ENCODE measurements around the gene HLF.

The HLF gene

DNA sequence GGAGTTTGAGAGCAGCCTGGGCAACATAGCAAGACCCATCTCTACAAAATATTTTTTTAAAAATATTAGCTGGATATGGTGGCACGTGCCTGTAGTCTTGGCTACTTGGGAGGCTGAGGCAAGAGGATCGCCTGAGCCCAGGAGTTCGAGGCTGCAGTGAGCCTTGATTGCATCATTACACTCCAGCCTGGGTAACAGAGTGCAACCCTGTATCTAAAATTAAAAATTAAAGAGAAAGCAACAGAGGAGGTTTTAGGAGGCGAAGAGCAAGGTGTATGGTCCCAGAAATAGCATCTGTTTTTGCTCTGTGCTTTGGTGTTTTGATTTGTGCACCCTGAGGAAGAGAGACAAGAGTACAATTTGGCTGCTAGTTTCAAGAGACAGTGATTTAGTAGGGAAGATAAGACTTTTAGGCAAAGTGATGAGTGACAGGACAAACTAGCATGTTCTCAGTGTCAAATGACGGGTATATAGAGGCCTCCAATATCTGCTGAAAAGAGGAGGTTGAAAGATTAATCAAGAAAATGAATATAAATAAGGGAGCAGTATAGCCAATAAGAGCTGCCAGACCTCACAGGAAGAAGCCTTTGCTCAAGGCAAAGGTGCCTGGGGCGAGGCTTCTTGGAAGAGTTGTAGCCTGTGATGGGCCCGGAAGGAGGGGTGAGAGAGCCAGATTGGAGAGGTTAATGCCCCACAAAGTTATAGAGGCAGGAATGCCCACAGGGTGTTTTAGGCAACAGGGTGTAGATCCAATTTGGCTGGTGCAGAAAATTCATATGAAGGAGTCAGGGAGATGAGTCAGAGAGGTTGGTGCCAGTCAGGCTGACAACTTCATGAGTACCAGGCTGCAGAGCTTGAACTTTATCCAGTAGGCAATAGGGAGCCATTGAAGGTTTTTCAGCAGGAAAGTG lies 11.4 kb downstream of the HLF start:
- no peak overlapping the region for H3K27ac ChIP-seq
- TF ChIP-seq, protein P1, sequence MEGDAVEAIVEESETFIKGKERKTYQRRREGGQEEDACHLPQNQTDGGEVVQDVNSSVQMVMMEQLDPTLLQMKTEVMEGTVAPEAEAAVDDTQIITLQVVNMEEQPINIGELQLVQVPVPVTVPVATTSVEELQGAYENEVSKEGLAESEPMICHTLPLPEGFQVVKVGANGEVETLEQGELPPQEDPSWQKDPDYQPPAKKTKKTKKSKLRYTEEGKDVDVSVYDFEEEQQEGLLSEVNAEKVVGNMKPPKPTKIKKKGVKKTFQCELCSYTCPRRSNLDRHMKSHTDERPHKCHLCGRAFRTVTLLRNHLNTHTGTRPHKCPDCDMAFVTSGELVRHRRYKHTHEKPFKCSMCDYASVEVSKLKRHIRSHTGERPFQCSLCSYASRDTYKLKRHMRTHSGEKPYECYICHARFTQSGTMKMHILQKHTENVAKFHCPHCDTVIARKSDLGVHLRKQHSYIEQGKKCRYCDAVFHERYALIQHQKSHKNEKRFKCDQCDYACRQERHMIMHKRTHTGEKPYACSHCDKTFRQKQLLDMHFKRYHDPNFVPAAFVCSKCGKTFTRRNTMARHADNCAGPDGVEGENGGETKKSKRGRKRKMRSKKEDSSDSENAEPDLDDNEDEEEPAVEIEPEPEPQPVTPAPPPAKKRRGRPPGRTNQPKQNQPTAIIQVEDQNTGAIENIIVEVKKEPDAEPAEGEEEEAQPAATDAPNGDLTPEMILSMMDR (conservative IDR thresholded peaks at IDR 0.05): no peak

DNA sequence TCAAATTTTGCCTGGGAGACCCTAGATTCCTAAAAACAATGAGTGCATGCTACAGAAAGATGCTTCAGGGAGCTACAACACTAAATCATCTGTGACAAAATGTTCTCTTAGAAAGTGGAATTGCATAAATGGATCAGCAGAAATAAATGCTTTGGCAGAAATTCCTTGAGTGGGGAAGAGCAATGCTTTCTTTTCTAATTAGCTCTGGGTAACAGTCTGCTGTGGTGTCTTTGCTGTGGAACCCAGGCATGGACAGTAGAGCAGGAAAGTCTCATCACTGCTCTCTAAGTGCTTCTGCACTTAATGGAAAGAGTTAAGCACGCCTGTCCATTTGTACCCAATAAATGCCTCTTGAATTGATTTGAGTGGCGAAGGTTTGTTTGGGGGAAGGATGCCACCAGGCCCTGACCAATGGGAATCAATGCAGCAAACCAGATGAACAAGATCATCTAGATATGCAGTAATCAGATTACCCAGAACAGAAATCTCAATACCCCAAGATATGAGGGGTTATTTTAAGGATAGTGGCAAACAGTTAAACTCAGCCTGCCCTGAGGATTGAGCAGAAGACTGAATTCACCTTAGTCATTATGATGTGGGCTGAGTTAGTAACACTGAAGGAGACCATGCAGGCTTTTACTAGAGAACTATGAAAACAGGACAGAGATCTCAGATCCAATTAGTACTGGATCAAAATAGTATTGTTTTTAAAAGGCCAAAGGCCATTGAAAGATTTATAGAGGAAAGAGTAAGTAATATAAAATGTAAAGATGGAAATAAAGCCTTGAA lies 13.6 kb downstream of the HLF start:
- no peak overlapping the region for H3K27ac ChIP-seq
- TF ChIP-seq, protein P1 (conservative IDR thresholded peaks at IDR 0.05): no peak

DNA sequence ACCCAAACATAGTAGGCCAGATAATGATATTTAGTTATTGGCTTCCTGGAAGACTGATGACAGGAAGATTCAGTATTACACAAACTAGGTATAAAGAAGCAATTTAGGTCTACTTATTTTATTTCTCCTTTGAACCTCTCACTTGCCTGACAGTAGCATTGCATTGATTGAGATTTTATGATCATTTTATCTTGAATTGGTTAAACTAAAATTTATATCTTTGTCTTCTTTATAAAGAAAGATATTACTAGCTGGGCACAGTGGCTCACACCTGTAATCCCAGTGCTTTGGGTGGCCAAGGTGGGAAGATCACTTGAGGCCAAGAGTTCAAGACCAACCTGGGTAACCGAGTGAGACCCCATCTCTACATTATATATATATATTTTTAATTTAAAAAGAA lies 14.4 kb downstream of the HLF start:
- TF ChIP-seq, protein P1 (conservative IDR thresholded peaks at IDR 0.05): no peak
- H3K27ac ChIP-seq: no peak overlapping the region

DNA sequence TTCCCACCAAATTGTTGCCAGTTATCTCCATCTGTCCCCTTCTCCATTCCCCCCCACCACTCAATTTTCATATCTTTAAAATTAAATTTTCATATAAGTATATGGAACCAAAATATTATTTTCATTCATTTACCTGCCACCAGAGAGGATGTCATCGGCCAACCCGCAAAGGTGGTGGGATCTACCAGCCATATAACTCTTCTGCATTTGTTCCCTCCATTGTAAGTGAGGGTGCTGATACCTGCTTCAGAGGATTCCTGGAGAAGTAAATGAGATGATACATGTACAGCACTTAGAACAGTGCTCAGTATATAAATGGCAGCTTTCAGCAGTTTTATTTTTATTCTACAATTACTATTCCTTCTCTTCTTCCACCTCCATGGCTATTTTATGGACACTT lies 15.0 kb downstream of the HLF start:
- H3K27ac ChIP-seq: no peak overlapping the region
- TF ChIP-seq, protein P1 (conservative IDR thresholded peaks at IDR 0.05): no peak

DNA sequence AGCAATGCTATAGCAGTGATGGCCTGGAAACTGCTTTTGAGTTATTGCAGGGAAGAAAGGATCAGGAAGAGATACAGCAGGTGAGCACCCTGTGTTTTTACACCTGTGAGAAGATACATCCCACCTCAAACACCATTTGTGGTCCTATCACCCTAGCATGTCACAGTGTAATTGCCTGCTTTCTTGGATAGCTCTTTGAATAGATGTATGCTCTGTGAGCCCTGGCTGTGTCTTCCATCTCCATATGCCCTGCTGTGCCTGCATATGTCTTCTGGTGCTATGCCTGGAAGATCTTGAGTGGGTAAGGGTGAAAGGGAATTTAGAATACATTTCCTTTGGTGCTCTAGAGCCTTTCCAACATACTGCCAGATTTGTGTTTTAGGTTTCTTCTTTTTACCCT lies 15.5 kb downstream of the HLF start:
- H3K27ac ChIP-seq: no peak overlapping the region
- TF ChIP-seq, protein P1 (conservative IDR thresholded peaks at IDR 0.05): no peak

DNA sequence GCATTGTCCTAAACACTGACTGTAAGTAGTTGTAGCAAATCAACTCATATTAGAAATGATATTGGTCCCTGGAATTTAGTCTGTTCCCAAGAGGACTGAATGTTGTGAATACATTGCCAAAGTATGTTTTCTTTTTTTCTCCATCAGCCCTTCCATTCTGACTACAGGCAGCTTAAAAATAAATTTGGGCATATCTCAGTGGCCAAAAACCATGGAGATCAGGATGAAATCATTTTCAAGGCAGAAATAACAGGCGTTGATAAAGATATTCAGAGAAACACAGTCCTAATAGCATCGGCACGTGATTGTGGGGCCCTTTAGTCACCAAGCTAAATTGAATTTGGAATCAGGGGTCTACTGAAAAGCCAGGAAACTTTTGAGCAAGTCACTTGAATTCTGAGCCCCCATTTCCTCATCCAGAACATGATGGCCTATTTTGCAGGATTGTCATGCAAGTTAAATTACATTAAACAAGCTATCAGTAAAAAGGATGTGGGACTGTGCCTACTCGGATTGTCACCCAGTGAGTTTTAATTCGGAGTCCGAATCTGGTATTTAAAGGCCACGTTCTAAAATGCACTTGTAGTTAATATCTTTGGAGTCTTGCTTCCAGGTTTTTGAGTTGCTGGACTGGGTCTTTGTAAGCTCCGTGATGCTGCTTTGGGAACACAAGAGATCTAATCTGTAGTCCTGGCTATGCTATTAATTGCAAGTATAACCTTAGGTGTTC lies 17.1 kb downstream of the HLF start:
- no peak overlapping the region for H3K27ac ChIP-seq
- TF ChIP-seq, protein P1 (conservative IDR thresholded peaks at IDR 0.05): no peak

DNA sequence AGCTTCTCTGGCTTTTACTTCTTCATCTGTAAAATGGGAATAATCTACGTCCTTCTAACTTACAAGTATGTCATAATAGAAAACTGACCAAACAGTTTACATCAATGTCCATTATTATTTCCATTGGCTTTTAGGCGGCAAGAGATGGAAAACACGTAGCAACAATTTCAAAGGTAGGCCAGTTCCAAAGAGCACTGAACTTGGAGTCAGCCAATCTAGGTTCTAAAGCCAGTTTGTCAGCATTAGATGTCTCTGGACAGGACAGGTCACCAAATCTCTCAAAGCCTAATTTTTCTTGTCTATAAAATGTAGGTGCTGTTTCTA lies 17.6 kb downstream of the HLF start:
- TF ChIP-seq, protein P1 (conservative IDR thresholded peaks at IDR 0.05): no peak
- H3K27ac ChIP-seq: no peak overlapping the region
